ENCODE results near the gene MBD4.
A peak's percentile ranks its signal among the peaks of the same experiment; 100 is the strongest.

The MBD4 gene

DNA sequence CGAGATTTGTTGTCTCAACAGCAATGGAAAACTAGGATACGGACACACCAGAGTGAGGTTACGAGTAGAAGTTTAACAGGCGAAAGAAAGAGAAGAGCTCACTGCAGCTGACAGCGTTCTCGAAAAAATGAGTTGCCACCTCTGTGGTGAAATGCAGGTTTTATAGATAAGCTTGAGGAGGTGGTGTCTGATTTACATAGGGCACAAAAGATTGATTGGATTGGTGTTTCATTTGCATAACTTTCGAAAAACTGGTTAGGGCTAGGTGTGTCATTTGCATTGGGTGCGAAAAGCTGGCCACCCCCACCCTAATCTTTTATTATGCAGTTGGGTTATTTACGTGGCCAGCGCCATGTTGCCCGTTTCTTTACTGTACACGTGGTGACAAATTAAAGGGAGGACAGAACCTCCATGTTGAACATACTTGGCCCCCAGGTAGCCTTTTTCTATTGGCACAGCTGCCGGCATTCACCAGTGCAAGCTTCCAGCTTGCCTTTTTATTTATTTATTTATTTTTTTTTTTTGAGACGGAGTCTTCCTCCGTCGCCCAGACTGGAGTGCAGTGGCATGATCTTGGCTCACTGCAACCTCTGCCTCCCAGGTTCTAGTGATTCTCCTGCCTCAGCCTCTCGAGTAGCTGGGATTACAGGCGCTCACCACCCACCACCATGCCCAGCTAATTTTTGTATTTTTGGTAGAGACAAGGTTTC, 8.6 kb upstream of the MBD4 start:
- no peak for DNase-seq (ENCODE audit: low read depth)
- TF ChIP-seq, protein P1, sequence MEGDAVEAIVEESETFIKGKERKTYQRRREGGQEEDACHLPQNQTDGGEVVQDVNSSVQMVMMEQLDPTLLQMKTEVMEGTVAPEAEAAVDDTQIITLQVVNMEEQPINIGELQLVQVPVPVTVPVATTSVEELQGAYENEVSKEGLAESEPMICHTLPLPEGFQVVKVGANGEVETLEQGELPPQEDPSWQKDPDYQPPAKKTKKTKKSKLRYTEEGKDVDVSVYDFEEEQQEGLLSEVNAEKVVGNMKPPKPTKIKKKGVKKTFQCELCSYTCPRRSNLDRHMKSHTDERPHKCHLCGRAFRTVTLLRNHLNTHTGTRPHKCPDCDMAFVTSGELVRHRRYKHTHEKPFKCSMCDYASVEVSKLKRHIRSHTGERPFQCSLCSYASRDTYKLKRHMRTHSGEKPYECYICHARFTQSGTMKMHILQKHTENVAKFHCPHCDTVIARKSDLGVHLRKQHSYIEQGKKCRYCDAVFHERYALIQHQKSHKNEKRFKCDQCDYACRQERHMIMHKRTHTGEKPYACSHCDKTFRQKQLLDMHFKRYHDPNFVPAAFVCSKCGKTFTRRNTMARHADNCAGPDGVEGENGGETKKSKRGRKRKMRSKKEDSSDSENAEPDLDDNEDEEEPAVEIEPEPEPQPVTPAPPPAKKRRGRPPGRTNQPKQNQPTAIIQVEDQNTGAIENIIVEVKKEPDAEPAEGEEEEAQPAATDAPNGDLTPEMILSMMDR (IDR thresholded peaks at IDR 0.05; ENCODE audit: low read depth, low read length, missing control alignments), result no peak
- no peak overlapping the region for H3K4me3 ChIP-seq (ENCODE audit: low read depth, low read length)

DNA sequence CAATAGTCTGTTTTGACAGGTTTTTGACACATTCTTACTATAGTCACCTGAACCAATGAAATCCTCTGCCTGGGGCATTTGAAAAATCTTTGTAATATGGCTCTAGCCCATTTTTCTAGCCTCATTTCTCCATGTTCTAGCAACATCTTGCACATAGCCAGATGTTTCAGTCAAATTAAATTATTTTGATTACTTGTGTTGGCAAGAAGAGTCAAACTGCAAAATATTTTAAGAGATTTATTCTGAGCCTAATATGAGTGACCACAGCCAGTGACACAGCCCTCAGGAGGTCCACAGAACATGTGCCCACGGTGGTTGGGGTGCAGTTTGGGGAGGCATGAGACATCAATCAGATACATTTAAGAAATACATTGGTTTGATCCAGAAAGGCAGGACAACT, 7.2 kb upstream of the MBD4 start:
- no peak overlapping the region for H3K4me3 ChIP-seq (ENCODE audit: low read depth, low read length)
- no peak for DNase-seq (ENCODE audit: low read depth)
- TF ChIP-seq, protein P1 (IDR thresholded peaks at IDR 0.05; ENCODE audit: low read depth, low read length, missing control alignments), result no peak

DNA sequence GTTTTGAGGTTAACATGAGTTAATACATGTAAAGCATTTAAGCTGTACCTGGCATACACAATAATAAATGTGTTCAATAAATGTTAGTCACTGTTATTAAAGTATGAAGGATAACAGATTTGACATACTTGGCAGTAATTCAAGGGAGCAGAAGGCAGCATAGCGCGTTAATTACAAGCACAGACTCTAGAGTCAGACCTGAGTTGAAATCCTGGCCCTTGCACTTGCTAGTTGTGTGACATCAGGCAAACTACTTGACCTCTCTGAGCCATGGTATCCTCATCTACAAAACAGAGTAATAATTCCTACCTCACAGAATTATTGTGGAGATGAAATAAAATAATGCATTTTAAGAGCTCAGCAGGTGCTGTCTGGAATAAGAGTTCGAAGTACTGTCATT, 5.7 kb upstream of the MBD4 start:
- no peak overlapping the region for H3K4me3 ChIP-seq (ENCODE audit: low read depth, low read length)
- DNase-seq (ENCODE audit: low read depth), result no peak
- TF ChIP-seq, protein P1 (IDR thresholded peaks at IDR 0.05; ENCODE audit: low read depth, low read length, missing control alignments), result no peak

DNA sequence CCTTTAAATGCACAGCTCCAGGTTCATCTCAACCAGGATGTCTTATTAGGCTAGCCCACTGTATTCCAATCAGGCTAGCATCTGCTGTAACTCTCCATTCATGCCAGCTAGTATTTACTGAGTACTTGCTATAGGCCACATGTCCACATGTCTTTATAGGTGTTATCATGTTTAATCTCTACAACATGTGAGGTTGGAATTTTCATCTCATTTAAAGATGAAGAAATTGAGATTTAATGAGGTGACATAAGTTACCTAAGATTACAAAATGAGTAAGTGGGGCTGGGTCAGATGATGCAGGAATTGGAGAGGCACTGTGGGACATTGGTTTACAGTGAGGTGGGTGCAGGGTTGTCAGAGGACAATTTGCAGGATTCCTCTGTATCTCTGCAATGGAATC, 3.2 kb upstream of the MBD4 start:
- DNase-seq (ENCODE audit: low read depth), result no peak
- TF ChIP-seq, protein P1 (IDR thresholded peaks at IDR 0.05; ENCODE audit: low read depth, low read length, missing control alignments), result no peak
- H3K4me3 ChIP-seq (ENCODE audit: low read depth, low read length), result no peak overlapping the region

DNA sequence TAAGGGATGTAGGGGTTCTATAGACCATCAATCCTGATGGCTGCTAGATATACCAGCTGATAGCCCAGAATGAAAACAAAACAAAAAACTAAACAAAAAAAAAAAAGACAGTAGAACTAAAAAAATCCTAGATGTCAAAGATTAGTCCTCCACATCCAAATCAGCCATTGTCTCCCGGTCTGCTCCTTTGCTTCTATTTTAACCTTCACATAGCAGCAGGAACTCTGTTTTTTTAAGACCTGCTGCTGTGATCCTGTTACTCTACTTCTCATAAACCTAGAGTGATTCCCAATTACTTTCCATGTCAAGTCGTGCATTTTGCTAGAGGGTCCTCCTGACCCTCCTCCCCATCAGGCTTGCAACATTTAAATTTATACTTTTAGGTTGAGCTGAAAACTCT, 2.7 kb upstream of the MBD4 start:
- no peak for DNase-seq (ENCODE audit: low read depth)
- H3K4me3 ChIP-seq (ENCODE audit: low read depth, low read length), result no peak overlapping the region
- TF ChIP-seq, protein P1 (IDR thresholded peaks at IDR 0.05; ENCODE audit: low read depth, low read length, missing control alignments), result no peak

DNA sequence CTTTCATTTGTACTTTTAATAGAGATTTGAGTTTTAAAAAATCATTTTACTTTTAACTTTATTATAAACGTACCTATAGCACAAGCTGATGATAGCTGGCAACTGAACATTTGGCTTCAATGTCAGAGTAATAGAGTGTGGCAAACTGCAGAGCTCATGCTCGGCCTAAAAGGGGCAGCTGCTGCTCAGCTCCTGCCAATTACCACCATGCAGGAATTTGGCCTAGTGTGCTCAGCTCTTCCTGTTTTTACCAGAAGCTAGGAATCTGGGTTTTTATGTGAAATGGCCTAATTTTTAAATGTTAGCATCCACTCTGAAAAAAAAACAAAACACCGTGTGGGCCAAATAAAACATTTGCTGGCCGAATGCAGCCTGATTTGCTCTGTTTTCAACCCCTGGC, 2.0 kb upstream of the MBD4 start:
- no peak for DNase-seq (ENCODE audit: low read depth)
- H3K4me3 ChIP-seq (ENCODE audit: low read depth, low read length), result no peak overlapping the region
- TF ChIP-seq, protein P1 (IDR thresholded peaks at IDR 0.05; ENCODE audit: low read depth, low read length, missing control alignments), result no peak

DNA sequence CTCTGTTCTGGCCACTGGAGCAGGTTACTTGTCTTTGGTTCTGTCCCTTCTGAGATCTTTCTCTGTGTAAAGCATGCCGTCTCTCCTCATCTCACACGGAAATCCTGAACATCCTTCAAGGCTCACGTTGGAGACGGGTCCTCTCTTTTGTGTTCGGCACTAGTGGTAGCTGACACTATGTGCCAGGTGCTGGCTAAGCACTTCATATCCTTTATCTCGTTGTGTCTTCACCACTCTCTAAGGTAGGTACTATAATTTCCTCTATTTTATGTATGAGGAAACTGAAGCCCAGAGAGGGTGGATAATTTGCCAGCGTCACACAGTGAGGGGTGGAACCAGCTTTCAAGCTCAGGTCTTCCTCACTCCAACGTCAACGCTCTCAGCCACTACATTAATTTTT, 1.5 kb upstream of the MBD4 start:
- no peak for DNase-seq (ENCODE audit: low read depth)
- H3K4me3 ChIP-seq (ENCODE audit: low read depth, low read length), result peak overlapping the region; percentile 95
- TF ChIP-seq, protein P1 (IDR thresholded peaks at IDR 0.05; ENCODE audit: low read depth, low read length, missing control alignments), result no peak

Data from GM12864 (cell line).